Activated CD8-positive, alpha-beta memory T cell treated with anti-CD3 and anti-CD28 coated beads for 48 hours (primary cell): Measurements from ENCODE around the gene FN1.

ENCODE experiments used
- DNase-seq, 3 experiments: peaks; one replicate each; pipeline ENCODE4 v3.0.0-alpha.2; 2020; ENCODE audit warnings: low read depth in 2 of 3, low spot score in 2 of 3

FN1 gene

DNA sequence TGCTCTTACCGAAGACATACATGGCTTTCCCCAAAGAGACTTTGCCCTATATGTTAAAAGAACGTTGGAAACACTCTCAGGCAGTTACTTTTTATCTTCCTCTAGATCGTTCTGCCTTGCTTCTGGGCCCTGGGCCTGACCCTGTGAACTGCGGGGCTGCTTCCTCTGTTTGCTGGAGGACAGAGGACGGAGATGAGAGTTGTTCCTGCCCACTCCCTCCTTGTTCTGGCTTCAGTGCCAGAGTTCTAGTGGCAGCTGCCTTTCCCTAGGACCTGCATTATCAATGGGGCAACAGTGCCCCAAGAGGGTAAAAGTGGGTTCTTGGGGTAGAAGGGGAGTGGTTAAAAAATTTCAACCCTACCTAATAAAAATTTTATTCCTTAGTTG is 6.5 kb upstream of the FN1 start:
- DNase-seq, result no peak

DNA sequence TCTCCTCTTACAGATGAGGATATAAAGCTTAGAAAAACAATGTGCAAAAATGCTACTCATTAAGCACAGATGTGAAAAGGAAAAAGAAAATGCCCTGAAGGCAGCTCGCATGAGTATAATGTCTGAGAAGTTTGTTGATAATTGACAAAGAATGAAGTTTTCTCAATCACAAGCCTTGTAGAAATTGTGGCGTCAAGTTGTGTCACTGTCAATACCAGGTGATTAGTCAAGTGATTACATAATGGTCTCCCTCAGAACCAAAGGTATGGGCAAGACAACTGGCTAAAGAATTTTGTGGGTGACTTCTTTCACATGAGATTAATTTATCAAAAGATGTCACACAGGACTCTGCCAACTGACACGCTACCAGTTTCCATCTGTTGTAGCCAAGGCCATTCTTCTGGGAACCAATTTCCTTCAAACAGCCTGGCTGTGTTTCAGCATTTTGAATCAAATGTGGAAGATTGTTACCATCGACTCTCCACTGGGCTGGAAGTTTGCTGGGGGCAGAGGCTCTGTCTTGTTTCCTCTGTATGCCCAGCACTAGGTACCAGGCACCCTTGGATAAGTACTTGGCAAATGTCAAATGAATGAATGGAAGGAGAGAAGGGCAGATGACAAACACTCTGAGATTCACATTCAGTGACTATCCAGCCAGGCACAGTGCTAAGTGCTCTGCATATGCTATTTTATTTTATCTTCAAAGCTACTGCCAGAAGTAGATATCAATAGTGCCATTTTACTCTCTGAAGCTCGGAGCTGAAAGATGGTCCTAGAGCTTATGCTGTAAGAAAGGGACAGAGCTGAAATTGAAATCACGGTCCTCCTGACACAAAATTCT is 5.9 kb upstream of the FN1 start:
- no peak for DNase-seq

DNA sequence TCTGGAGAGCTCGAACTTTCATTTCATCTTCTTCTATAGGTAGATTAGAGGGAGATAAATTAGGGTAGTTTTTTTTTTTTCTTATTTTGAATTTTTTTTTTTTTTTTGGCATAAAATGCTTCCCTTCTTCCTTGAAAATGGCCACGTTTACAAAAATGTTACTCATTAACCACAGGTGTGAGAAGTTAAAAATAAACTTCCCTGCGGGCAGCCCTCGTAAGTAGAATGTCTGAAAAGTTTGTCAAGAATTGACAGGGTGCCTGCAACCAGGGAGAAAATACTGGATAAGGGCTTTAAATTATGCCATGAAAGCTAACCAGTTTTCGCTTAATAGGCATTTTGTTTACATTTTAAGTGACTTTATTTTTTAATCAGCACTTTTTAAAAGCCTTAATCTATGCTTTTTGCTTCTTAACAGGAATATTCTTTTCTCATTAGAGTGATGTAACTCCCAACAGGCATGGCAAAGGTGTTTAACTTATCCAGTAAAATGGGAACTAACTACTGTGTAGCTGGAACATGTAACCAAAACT is 4.2 kb upstream of the FN1 start:
- no peak for DNase-seq

DNA sequence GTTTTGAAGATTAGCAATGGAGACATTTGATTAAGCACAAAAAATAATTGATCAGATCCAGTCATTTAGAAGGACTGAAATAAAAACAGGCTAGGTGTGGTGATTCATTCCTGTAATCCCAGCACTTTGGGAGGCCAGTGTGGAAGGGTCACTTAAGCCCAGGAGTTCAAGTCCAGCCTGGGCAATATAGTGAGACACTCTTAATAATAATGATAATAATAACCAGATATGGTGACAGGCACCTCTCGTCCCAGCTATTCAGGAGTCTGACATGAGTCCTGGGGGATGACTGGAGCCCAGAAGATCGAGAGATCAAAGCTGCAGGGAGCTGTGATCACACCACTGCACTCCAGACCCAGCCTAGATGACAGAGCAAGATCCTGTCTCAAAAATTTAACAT is 3.5 kb upstream of the FN1 start:
- no peak for DNase-seq

DNA sequence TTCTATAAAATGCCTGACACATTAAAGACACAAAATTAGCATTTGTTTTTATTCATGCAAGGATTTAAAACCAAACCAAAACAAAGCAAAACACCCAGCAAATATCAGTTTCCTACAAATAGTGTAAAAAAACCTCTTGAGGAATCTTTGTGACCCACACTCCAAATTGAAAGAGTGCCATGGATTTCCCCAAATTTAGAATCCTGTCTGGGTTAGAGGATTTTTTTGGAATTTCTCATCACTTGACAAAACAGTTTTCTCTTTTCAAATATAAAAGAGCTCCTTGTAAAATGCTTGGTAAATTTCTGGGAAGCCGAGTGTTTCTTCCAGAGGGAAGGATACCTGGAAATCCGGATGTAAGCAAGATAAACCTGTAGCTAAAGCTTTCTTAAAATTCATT is 1.7 kb upstream of the FN1 start:
- no peak for DNase-seq

DNA sequence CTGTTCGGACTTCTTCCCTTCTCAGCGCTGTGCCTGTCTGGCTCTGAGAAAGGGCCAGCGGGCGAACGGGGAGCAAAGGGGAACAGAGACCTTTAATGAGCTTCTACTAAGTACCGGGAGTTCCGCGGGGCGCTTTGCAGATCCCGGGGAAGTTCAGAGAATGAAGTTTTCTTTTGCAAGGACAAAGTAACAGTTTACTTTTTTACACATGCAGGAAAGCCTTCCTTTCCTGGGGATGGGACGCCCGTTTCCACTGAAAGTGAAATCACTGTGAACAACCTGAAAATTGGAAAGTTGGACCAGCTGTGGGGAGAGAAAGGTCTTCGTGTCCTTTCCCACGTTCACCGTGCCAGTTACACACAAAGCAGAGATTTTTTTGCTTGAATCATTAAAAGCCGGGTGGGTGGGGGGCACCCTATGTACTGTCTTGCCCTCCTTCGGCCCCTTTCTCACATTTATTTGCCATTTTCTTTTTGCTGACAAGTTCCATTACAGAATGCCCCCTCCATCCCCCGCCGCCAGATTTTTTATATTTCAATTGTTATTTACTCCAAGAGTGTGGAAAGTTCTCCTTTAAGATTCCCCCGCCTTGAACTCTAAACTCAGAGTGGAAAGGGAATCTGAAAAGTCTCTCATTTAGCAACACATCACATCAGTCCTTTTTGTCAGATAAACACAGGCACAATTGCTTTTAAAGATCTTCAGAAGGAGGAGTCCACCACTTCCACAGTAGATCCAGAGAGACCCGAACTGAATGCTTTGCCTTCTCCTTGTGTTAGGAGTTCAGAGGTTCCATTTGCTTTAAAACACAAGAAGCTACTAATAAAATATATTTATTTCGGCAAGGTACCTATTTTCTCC is 1.1 kb upstream of the FN1 start:
- no peak for DNase-seq

DNA sequence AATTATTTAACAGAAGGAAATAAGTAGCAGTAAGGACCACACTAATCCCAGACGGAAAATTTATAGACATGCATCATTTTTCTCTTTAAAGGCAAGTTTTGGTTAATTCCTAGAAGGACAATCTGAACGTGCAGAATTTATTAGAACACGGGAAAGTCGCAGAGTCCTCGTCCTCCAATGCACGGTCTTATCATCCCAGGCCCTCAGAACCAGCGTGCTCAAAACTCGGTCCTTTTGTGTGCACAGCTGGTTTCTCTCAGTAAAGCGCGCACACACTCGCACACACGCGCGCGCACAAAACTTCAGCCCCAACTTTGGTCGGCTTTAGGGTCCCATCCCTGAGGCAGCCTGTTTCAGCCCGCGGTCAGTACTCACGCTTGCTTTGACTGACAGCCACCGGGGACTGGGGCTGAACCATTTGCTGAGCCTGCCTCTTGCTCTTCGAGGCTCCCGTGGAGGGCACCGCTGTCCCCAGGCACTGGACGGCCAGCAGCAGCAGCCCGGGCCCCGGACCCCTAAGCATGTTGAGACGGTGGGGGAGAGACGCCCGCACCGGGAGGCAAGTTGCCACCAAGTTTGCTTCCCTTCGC is 493 bp downstream of the FN1 start:
- peak in 1 of 3 experiments; percentile 7 for DNase-seq

DNA sequence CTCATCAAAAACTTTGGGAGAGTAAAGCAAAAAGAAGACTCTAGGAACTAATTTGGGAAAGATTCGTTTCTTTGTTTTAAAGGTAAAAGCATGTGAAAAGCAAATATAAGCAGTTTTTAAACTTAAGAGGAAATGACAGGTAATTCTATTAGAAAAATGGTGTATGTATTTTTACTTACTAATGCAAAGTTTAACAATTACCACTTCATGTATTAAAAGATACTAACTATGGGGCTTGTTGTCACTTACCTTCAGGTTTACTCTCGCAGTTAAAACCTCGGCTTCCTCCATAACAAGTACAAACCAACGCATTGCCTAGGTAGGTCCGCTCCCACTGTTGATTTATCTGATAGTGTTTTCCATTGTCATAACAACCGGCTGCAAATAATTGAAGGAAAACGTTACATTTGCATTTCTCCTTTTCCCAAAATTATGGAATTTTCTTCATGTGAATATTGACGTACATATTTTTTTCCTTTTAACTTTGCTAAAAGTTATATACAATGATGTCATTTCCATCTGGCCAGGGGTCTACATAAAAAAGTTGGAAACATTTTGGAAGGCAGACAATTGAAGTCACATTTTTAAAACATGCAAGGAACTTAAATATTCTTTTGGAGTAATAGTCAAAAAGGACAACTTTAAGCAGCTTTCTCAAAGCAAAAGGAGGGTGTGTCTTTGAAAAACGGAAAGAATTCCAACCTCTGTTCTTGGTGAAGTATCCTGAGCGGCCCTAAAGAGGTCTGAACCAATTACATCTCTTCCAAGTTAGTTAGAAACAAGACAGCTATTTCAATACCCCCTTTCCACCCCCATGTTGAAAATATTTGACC is 1.2 kb downstream of the FN1 start:
- DNase-seq, result no peak

DNA sequence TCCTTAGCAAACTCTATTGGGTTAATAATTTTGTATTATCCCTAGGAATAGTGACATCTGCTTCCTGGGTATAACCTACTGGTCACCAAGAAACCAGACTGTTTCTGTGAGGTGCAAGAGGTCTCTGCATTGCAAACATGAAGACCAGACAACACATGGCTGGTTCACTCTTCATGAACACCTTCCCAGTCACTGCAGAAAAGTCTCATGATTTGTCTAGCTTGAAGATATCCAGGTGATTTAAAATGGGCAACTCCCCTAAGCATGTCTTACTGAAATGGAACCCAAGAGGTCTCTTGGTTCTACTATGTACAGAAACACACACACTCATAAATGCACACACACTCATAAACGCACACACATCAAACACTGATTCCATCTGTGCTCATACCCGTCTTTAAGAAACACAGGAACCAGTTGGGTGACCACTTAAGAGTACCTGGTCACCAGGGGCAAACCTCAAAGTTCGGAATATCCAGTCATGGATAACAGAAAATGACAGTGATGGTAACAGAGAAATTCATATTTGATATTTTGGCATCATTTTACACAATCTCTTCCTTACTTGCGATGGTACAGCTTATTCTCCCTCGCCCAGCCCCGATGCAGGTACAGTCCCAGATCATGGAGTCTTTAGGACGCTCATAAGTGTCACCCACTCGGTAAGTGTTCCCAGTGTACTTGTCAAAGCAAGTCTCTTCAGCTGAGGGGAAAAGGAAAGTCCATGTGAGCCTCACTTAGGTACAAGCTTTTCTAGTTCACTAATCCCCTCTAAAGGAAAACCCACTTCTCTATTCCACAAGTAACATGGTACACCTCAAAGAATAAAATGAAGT is 2.9 kb downstream of the FN1 start:
- DNase-seq, result no peak

DNA sequence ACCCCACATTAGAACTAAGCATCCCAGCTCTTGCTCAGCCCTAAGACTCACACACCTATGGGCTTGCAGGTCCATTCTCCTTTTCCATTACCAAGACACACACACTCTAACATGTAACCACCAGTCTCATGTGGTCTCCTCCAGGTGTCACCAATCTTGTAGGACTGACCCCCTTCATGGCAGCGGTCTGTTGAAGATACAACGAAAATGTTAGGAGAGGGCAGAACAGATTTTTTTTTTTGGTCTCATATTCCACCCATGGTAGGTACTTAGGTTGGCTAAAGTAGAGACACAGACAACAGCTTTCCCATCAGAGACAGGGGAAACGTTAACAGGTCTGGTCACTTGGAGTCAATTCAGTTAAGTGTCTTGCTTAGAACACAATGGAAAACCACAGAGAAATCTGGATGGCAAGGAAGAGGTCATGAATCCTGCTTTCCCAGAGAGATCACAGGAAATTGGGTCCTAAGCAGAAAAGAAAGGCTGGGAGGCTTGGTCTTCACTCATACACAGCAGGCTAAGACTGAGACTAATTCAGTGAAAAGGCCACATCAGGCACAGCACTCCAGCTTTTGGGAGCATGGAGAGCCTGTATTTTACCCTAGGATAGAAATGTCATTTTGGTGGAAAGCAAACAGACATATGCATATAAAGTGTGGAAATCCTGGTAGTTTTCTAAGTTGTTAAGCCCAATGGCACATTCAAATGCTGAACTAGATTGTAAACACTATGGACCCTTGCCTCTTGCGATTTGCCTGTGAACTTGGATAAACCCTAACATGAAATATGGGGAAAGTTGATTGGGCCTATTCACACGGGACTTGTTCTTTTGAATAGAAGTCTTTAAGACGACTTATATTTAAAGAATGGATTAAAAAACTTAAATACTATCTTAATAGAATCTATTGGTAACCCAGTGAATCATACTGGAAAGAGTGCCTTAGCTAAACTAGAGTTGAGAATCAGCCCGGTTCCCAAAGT is 3.8 kb downstream of the FN1 start:
- DNase-seq, result no peak

DNA sequence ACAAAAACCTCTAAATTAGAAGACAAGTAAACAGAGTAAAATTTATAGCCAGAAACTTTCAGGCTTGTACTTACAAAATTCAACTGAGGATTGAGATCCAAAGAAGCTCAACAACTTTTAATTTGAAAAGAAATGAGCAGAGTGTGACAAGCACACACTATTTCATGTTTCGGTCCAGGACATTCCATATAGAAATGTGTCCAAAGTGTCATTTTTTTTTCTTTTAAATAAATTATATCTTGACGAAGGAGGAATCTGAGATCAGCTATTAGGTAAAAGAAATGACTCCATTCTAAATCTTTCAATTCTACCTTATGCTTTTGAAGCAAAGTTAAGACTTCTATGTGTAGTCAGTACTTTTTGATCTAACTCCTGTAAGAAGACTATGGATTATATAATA is 4.6 kb downstream of the FN1 start:
- no peak for DNase-seq

DNA sequence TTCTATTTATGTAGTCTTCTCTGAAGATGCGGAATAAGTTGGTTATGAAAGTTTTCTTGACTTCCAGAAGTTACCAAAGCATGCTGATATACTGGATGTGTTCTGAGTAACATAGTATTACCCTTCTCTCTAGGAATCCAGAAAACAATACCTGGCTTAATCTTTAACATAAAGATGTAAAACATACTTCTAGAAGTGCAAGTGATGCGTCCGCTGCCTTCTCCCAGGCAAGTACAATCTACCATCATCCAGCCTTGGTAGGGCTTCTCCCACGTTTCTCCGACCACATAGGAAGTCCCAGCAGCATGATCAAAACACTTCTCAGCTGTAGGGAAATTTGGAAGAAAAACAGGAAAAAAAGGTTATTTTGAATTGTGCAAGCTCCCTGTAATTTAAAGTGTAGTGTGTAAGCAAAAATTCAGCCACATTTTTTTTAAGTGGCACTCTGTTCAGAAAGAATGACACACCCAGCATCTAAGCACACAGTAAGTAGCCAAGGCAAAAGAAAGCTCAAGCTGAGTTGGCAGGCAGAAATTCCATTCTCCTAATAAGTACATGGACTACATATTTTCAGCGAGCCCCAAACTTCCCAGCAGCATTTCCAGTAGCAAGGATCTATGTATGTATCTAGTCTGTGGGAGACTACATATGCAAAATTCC is 5.2 kb downstream of the FN1 start:
- DNase-seq, result no peak

DNA sequence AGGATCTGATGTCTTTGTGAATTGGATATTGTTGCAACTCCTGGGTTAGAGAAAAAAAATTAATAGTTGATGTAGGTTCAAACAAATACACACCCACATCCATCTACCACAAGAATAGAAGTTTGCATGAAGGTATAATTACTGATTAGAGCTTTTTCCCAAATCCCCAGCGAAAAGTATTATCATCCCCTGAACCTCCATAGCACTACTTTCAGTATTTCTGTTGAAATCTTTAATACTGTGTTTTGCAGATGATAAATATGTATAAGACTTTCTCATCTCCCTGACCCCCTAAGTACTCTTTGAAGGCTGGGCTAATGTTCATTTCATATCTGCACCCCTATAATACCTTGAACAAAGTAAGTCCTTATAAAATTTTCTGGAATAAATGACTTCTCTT is 6.4 kb downstream of the FN1 start:
- no peak for DNase-seq

DNA sequence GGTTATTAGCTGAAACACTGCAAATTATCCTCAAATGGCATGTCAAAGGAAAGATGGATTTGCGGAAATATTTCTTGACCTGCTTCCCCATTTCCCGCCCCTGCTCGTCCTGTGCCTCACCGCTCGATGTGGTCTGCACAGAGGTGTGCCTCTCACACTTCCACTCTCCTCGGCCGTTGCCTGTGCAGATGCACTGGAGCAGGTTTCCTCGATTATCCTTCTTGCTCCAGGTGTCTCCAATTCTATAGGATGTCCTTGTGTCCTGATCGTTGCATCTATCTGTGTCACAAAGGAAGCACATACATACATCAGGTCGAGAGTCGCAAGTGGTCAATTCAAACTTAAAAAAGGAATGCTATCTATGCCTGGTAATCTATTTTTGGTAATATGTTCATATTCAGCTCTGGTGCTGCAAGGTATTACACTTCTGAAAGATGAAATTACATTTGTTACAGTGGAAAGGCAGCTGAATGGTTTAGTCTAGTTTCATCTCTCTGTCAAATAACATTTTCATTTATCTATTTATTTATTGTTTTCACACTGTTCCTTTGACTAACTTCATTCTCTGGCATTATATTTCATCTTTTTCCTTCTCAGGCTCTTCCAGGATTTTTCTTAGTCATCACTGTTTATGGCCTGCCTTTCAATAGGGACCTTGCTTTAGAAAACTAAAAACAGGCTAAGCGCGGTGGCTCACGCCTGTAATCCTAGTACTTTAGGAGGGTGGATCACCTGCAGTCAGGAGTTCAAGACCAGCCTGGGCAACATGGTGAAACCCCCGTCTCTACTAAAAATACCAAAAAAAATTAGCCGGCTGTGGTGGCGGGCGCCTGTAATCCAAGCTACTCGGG is 7.6 kb downstream of the FN1 start:
- DNase-seq, result no peak

DNA sequence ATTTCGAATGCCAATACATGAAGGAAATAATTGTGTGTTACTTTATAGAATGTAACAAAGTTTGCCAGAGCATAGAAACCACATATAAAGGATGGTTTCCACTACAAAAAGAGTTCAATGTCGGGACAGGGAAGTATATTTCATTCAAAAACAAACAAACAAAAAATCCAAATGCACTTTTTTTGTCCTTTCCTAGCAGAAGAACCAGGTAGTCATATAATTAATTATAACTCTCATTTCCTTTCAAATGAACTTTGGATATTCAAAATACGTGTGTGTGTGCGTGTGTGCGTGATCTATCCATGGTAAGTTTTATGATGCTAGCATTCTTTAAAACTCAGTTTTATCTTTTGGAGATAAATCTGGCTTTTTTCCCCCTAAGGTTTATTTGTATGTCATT is 8.3 kb downstream of the FN1 start:
- DNase-seq, result no peak

DNA sequence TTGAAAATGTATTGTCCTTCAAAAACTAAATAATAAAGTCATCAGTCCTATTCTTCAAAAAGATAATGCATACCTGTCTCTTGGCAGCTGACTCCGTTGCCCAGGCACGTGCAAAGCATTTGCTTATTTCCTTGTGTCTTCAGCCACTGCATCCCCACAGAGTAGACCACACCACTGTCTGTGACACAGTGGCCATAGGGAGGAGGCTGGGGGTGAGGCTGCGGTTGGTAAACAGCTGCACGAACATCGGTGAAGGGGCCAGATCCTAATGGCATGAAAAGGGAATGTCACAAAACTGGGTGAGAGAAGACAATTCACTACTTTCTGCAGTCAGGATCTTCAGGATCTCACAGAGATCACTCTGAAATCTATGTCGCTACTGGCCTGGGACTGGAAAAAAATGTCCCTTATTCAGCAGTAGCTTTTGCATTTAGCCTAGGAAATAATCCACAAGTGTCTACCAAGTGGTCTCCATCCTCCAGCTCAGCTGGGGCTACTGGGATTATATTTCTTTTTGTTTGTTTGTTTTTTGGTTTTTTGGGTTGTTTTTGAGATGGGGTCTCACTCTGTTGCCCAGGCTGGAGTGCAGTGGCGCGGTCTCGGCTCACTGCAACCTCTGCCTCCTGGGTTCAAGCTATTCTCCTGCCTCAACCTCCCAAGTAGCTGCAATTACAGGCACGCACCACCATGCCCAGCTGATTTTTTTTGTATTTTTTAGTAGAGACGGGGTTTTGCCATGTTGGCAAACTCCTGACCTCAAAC is 10.7 kb downstream of the FN1 start:
- no peak for DNase-seq
